ENCODE data around the gene NPAT. TPM values are rescaled to one million over a fixed set of nuclear protein-coding genes. Genes with fewer than 3 reads are reported as not detected.
A peak's percentile ranks its signal among the peaks of the same experiment; 100 is the strongest.

Gene NPAT
- total and polyA plus RNA-seq, 9 of the 15 experiments (the other 6 are each of a cell fraction or from before 2014, with no cell fraction given), result 8.8 to 30.0 (median 22.1) TPM

- TF ChIP-seq, protein P1, sequence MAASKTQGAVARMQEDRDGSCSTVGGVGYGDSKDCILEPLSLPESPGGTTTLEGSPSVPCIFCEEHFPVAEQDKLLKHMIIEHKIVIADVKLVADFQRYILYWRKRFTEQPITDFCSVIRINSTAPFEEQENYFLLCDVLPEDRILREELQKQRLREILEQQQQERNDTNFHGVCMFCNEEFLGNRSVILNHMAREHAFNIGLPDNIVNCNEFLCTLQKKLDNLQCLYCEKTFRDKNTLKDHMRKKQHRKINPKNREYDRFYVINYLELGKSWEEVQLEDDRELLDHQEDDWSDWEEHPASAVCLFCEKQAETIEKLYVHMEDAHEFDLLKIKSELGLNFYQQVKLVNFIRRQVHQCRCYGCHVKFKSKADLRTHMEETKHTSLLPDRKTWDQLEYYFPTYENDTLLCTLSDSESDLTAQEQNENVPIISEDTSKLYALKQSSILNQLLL (CRISPR knock-in tag; IDR thresholded peaks at IDR 0.05; ENCODE audit: borderline replicate concordance), result no peak
- TF ChIP-seq XRCC3 (IDR thresholded peaks at IDR 0.05), result no peak
- peak; percentile 68; the same call in 1 of the 2 replicates for TF ChIP-seq CTBP1 (IDR thresholded peaks at IDR 0.05; ENCODE audit: borderline replicate concordance)
- no peak for TF ChIP-seq SMC3 (conservative IDR thresholded peaks at IDR 0.05; ENCODE audit: insufficient read depth, low read depth, low read length)
- peak; percentile 63; the same call in 1 of the 2 replicates for TF ChIP-seq MITF (IDR thresholded peaks at IDR 0.05)
- no peak for TF ChIP-seq PCBP2 (IDR thresholded peaks at IDR 0.05; ENCODE audit: low read depth, low read length, poor library complexity, severe bottlenecking)
- peak; percentile 20; the same call in 1 of the 2 replicates for TF ChIP-seq ZNF384 (IDR thresholded peaks at IDR 0.05; ENCODE audit: low read depth, low read length)
- TF ChIP-seq ZNF121 (CRISPR knock-in tag; conservative IDR thresholded peaks at IDR 0.05), result no peak
- TF ChIP-seq CREB3L1 (IDR thresholded peaks at IDR 0.05; ENCODE audit: borderline replicate concordance, low read depth), result no peak
- no peak for TF ChIP-seq ZNF696 (CRISPR knock-in tag; conservative IDR thresholded peaks at IDR 0.05)
- TF ChIP-seq MCM5 (IDR thresholded peaks at IDR 0.05; ENCODE audit: low read depth), result no peak
- TF ChIP-seq SIRT6 (IDR thresholded peaks at IDR 0.05; ENCODE audit: low read depth, low read length), result no peak
- no peak for TF ChIP-seq TSHZ1 (CRISPR knock-in tag; IDR thresholded peaks at IDR 0.05)
- TF ChIP-seq TEAD1 (CRISPR knock-in tag; IDR thresholded peaks at IDR 0.05), result no peak
- TF ChIP-seq KAT7 (CRISPR knock-in tag; IDR thresholded peaks at IDR 0.05; ENCODE audit: borderline replicate concordance), result no peak
- TF ChIP-seq ZNF354B (CRISPR knock-in tag; IDR thresholded peaks at IDR 0.05), result no peak
- no peak for TF ChIP-seq PHB (CRISPR knock-in tag; IDR thresholded peaks at IDR 0.05)
- TF ChIP-seq TEAD4 (IDR thresholded peaks at IDR 0.05; ENCODE audit: low read length), result peak; percentile 41; the same call in 1 of the 2 replicates
- TF ChIP-seq TEAD4 (CRISPR knock-in tag; IDR thresholded peaks at IDR 0.05; ENCODE audit: borderline replicate concordance), result no peak
- TF ChIP-seq POLR2A (conservative IDR thresholded peaks at IDR 0.05), result no peak
- TF ChIP-seq STAT5B (CRISPR knock-in tag; IDR thresholded peaks at IDR 0.05), result no peak
- no peak for TF ChIP-seq SMAD3 (CRISPR knock-in tag; conservative IDR thresholded peaks at IDR 0.05)
Observed at GRCh38 chr11:108199446-108200321, 22.8 kb downstream of the NPAT start (continued).

All from K562 (cell line).